Activated naive CD8-positive, alpha-beta T cell treated with anti-CD3 and anti-CD28 coated beads, Interleukin-2, amount 10 ng/mL, durations not matched to agents 7 days and 5 days (primary cell): ENCODE data around the gene PMS1. TPM values are rescaled to one million over a fixed set of nuclear protein-coding genes. Genes with fewer than 3 reads are reported as not detected.

ENCODE experiments used
- ATAC-seq: fragments of 150-1000 bp; cut with Tn5 transposase; one replicate; pipeline ENCODE4 v1.10.0; 2021; ENCODE audit warnings: low read depth, moderate library complexity
- POLR2A ChIA-PET: fragments of 350-600 bp; sonication (Branson Sonifier 250); formaldehyde crosslinking; loops from one replicate; lab custom pipeline; 2021; ENCODE audit warnings: antibody characterized with exemption; lab: Charles Lee
- DNase-seq: peaks from one replicate; pipeline ENCODE4 v3.0.0; 2021
- H3K27ac Mint-ChIP-seq: one replicate; pipeline ENCODE4 v1.8.0; 2022; ENCODE audit warnings: mild to moderate bottlenecking, mixed read lengths
- H3K27me3 Mint-ChIP-seq: one replicate; pipeline ENCODE4 v1.8.0; 2022; ENCODE audit warnings: mild to moderate bottlenecking, moderate library complexity, mixed read lengths
- H3K36me3 Mint-ChIP-seq: one replicate; pipeline ENCODE4 v1.8.0; 2021; ENCODE audit warnings: mild to moderate bottlenecking, mixed read lengths
- H3K4me1 Mint-ChIP-seq: one replicate; pipeline ENCODE4 v1.8.0; 2021; ENCODE audit warnings: mixed read lengths
- H3K4me3 Mint-ChIP-seq: one replicate; pipeline ENCODE4 v1.8.0; 2022; ENCODE audit warnings: mild to moderate bottlenecking, moderate library complexity, mixed read lengths
- H3K9me3 Mint-ChIP-seq: one replicate; pipeline ENCODE4 v1.8.0; 2021; ENCODE audit warnings: mixed read lengths
- total RNA-seq, 2 experiments: library from RNA; stranded (reverse); gene quantifications; one replicate each; pipeline ENCODE4 v1.2.3, GENCODE V29; 2021

Gene PMS1
- total RNA-seq, 2 experiments from 2014 or later, result 31.2 to 35.7 TPM

- no peak for DNase-seq
- ATAC-seq, result no peak
- H3K4me1 Mint-ChIP-seq, result no peaks in the 10 kb centered on the region
- H3K4me3 Mint-ChIP-seq, result no peak overlapping the region
- H3K36me3 Mint-ChIP-seq, result peaks cover 37% of the 10 kb centered on the region
- H3K27ac Mint-ChIP-seq, result no peak overlapping the region
- POLR2A ChIA-PET, result no interaction called here
- H3K27me3 Mint-ChIP-seq, result no peaks in the 10 kb centered on the region
- no peaks in the 10 kb centered on the region for H3K9me3 Mint-ChIP-seq
These were observed 74.0 kb downstream of the PMS1 start for GRCh38 chr2:189858291-189858690.

GRCh38 chr2:189860161-189860560 is 75.9 kb downstream of the PMS1 start:
- Mint-ChIP-seq H3K36me3 (peaks cover 33% of the 10 kb centered on the region), H3K4me1 (no peaks in the 10 kb centered on the region), H3K27ac (no peak overlapping the region), H3K4me3 (no peak overlapping the region), H3K9me3 (no peaks in the 10 kb centered on the region), H3K27me3 (no peaks in the 10 kb centered on the region)
- DNase-seq (no peak), ATAC-seq (no peak)
- POLR2A ChIA-PET, result no interaction called here

- H3K9me3 Mint-ChIP-seq, result no peaks in the 10 kb centered on the region
- POLR2A ChIA-PET, result no interaction called here
- H3K27ac Mint-ChIP-seq, result no peak overlapping the region
- no peaks in the 10 kb centered on the region for H3K4me1 Mint-ChIP-seq
- H3K36me3 Mint-ChIP-seq, result peaks cover 30% of the 10 kb centered on the region
- no peak for DNase-seq
- no peak overlapping the region for H3K4me3 Mint-ChIP-seq
- no peaks in the 10 kb centered on the region for H3K27me3 Mint-ChIP-seq
- ATAC-seq, result no peak
These were observed 78.5 kb downstream of the PMS1 start for GRCh38 chr2:189862751-189863150.

GRCh38 chr2:189865826-189866225 is 81.6 kb downstream of the PMS1 start:
- POLR2A ChIA-PET, result interaction anchor here (0.6 kb wide), 1 partner anchor 181 kb away, joined by 4 read pairs; no protein-coding TSS in a partner anchor
- no peak overlapping the region for H3K27ac Mint-ChIP-seq
- no peak overlapping the region for H3K4me3 Mint-ChIP-seq
- H3K4me1 Mint-ChIP-seq, result no peaks in the 10 kb centered on the region
- no peaks in the 10 kb centered on the region for H3K27me3 Mint-ChIP-seq
- H3K9me3 Mint-ChIP-seq, result no peaks in the 10 kb centered on the region
- no peak for ATAC-seq
- H3K36me3 Mint-ChIP-seq, result peaks cover 24% of the 10 kb centered on the region
- DNase-seq, result no peak

DNA sequence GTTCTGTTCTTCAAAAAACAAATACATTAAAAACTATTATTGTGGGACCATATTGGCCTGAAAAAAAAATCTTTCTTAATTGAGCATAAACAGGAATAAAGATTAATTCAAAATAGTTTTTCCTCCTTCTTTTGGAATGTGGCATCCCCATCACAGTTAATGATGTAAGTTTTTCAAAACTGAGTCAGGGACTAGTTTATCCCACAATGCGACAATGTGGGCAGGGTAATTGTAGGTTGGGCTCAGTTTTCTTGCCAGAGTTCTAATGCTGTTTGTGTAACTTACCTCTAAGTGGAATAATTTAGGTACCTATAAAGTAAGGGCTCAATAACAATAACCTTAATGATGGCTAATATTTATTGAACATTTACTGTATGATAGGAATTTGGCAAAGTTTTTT is 82.0 kb downstream of the PMS1 start:
- H3K4me3 Mint-ChIP-seq, result no peak overlapping the region
- POLR2A ChIA-PET, result interaction anchor here (0.6 kb wide), 1 partner anchor 181 kb away, joined by 4 read pairs; no protein-coding TSS in a partner anchor
- H3K4me1 Mint-ChIP-seq, result no peaks in the 10 kb centered on the region
- no peak for ATAC-seq
- DNase-seq, result no peak
- H3K36me3 Mint-ChIP-seq, result peaks cover 24% of the 10 kb centered on the region
- H3K27ac Mint-ChIP-seq, result no peak overlapping the region
- H3K27me3 Mint-ChIP-seq, result no peaks in the 10 kb centered on the region
- no peaks in the 10 kb centered on the region for H3K9me3 Mint-ChIP-seq

DNA sequence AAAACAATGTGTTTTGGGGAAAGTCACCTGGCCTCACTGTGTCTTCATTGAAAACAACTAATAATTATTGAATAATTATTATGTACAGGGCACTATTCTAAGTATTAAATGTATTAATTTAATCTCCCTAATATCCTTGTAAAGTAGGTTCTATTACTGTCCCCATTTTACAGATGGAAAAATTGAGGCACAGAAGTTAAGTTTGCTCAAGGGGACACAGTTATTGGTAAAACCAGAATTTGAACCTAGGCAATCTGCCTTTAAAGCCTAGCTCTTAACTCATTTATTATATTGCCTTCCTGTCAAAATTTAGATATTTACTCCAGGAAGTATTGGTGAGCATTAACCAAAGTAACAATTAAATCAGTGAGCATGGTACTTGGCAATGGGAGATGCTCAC is 84.6 kb downstream of the PMS1 start:
- H3K27me3 Mint-ChIP-seq, result no peaks in the 10 kb centered on the region
- H3K36me3 Mint-ChIP-seq, result peaks cover 19% of the 10 kb centered on the region
- H3K4me3 Mint-ChIP-seq, result no peak overlapping the region
- DNase-seq (no peak), ATAC-seq (no peak)
- H3K9me3 Mint-ChIP-seq, result no peaks in the 10 kb centered on the region
- no peak overlapping the region for H3K27ac Mint-ChIP-seq
- no peaks in the 10 kb centered on the region for H3K4me1 Mint-ChIP-seq
- POLR2A ChIA-PET, result no interaction called here

DNA sequence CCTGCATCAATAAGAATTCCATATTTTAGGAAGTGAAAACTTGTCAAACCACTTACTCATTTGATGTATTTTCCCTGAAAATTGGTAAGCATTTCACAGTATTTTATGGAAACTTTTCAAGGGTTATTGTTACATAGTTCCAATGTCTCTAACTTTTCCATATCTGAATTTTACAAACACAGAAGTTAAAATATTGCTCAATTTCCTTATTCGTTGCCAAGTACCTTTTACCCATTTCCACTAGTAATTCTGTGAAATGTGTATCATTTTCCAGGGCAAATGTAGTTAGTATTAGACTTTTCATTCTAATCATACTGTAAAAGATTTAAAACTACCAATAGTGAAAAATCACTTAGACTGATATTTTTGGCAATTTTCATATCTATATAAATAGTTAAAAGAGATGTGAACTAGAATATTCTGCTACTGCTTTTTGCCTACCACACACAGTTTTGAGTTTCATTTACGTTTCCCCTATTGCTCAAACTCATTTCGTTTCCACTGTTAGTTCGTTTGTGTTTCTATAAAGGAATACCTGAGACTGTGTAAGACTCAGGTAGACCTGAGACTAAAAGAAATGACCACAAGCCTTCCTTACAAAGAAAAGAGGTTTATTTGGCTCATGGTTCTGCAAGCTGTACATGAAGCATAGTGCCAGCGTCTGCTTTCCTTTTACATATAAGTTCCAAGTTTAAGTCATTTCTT is 86.3 kb downstream of the PMS1 start:
- no peak for DNase-seq
- Mint-ChIP-seq H3K4me3 (no peak overlapping the region), H3K27me3 (no peaks in the 10 kb centered on the region), H3K36me3 (peaks cover 33% of the 10 kb centered on the region), H3K9me3 (peaks cover 2% of the 10 kb centered on the region), H3K4me1 (peaks cover 10% of the 10 kb centered on the region), H3K27ac (no peak overlapping the region)
- POLR2A ChIA-PET, result no interaction called here
- ATAC-seq, result no peak

DNA sequence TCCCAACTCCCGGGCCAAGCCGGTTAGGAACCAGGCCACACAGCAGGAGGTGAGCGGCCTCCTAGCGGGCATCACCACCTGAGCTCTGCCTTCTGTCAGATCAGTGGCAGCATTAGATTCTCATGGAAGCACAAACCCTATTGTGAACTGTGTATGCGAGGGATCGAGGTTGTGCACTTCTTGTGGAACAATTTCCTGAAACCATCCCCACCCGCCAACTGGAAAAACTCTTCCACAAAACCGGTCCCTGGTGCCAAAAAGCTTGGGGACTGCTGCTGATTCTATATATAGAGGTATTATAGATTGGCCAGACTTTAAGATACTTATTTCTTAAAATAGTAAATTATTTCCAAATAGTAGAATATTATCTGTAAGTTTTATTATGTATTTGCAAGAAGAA is 89.4 kb downstream of the PMS1 start:
- peaks cover 47% of the 10 kb centered on the region for H3K36me3 Mint-ChIP-seq
- no peaks in the 10 kb centered on the region for H3K27me3 Mint-ChIP-seq
- no peak for ATAC-seq
- no peak for DNase-seq
- no peak overlapping the region for H3K4me3 Mint-ChIP-seq
- H3K27ac Mint-ChIP-seq, result no peak overlapping the region
- H3K9me3 Mint-ChIP-seq, result peaks cover 5% of the 10 kb centered on the region
- POLR2A ChIA-PET, result no interaction called here
- peaks cover 10% of the 10 kb centered on the region for H3K4me1 Mint-ChIP-seq

GRCh38 chr2:189874586-189875320 is 90.5 kb downstream of the PMS1 start:
- POLR2A ChIA-PET, result no interaction called here
- ATAC-seq (peak; percentile 73), DNase-seq (no peak)
- Mint-ChIP-seq H3K4me3 (peak overlapping the region; percentile 43), H3K9me3 (peaks cover 5% of the 10 kb centered on the region), H3K36me3 (peaks cover 47% of the 10 kb centered on the region), H3K4me1 (peaks cover 10% of the 10 kb centered on the region), H3K27ac (peak overlapping the region; percentile 75), H3K27me3 (no peaks in the 10 kb centered on the region)

- POLR2A ChIA-PET, result no interaction called here
- Mint-ChIP-seq H3K36me3 (peaks cover 47% of the 10 kb centered on the region), H3K27ac (peak overlapping the region; percentile 39), H3K27me3 (no peaks in the 10 kb centered on the region), H3K9me3 (peaks cover 5% of the 10 kb centered on the region), H3K4me3 (no peak overlapping the region), H3K4me1 (peaks cover 10% of the 10 kb centered on the region)
- ATAC-seq (no peak), DNase-seq (no peak)
These were observed 92.0 kb downstream of the PMS1 start for GRCh38 chr2:189876271-189876670.

GRCh38 chr2:189879716-189880081 is 95.4 kb downstream of the PMS1 start:
- no peak for DNase-seq
- no peak for ATAC-seq
- POLR2A ChIA-PET, result no interaction called here
- Mint-ChIP-seq H3K9me3 (peaks cover 5% of the 10 kb centered on the region), H3K4me3 (no peak overlapping the region), H3K27me3 (peaks cover 12% of the 10 kb centered on the region), H3K4me1 (peaks cover 6% of the 10 kb centered on the region), H3K27ac (no peak overlapping the region), H3K36me3 (peaks cover 29% of the 10 kb centered on the region)

GRCh38 chr2:189880429-189880828 is 96.2 kb downstream of the PMS1 start:
- no peaks in the 10 kb centered on the region for H3K4me1 Mint-ChIP-seq
- DNase-seq (no peak), ATAC-seq (no peak)
- H3K27me3 Mint-ChIP-seq, result peaks cover 17% of the 10 kb centered on the region
- H3K4me3 Mint-ChIP-seq, result no peak overlapping the region
- POLR2A ChIA-PET, result no interaction called here
- no peak overlapping the region for H3K27ac Mint-ChIP-seq
- H3K36me3 Mint-ChIP-seq, result peaks cover 22% of the 10 kb centered on the region
- peaks cover 3% of the 10 kb centered on the region for H3K9me3 Mint-ChIP-seq

DNA sequence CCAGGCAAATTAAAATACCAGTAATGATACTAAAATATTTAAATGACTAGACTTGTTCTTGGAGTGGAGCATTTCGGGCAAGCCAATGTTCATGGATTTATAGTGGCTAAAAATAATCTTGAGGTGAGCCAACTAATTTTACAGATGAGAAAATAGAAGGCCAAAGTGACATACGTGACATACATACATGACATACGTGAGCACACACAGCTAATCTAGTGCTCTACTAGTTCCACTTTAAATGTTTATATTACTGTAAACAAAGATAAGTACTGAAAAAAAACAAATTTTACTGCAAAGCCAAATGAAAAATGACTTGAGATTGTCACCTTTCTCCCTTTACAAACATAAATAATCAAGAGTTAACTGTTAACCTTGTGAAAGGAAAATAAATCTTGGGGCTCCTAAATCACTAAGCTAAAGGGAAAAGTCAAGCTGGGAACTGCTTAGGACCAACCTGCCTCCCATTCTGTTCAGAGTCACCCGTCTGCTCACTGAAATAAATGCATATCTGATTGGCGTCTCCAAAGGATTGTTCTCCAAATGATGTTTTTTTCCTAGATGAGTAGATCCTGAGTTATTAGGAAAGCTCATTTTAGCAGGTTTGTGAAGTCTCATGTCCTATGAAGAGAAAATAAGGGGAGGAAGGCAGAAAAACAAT is 96.7 kb downstream of the PMS1 start:
- DNase-seq (no peak), ATAC-seq (no peak)
- H3K27me3 Mint-ChIP-seq, result peaks cover 17% of the 10 kb centered on the region
- POLR2A ChIA-PET, result no interaction called here
- H3K9me3 Mint-ChIP-seq, result peaks cover 3% of the 10 kb centered on the region
- no peaks in the 10 kb centered on the region for H3K4me1 Mint-ChIP-seq
- H3K27ac Mint-ChIP-seq, result no peak overlapping the region
- H3K36me3 Mint-ChIP-seq, result peaks cover 18% of the 10 kb centered on the region
- H3K4me3 Mint-ChIP-seq, result no peak overlapping the region
